GM12865 (cell line): Measurements from ENCODE around the gene CSF2.
"Not testable (repeated sequence)": the region's sequence is repeated elsewhere in the genome, so short reads cannot be mapped to it uniquely, and the experiment has no call there.

Source experiments
- DNase-seq: peaks from one replicate; pipeline ENCODE4 v3.0.0; 2010; ENCODE audit warnings: low read depth
- H3K4me3 ChIP-seq: 2 replicates; pipeline ENCODE4 v1.5.1; 2011; ENCODE audit warnings: mild to moderate bottlenecking, low read depth, low read length, control low read depth
- TF ChIP-seq, protein P1 (sequence below): IDR thresholded peaks from 2 replicates; pipeline ENCODE4 v1.5.1; 2011; ENCODE audit warnings: low read length, control low read depth, low read depth, inconsistent platforms; ENCODE audit not compliant: insufficient read depth; ENCODE audit errors: missing control alignments

CSF2 gene

DNA sequence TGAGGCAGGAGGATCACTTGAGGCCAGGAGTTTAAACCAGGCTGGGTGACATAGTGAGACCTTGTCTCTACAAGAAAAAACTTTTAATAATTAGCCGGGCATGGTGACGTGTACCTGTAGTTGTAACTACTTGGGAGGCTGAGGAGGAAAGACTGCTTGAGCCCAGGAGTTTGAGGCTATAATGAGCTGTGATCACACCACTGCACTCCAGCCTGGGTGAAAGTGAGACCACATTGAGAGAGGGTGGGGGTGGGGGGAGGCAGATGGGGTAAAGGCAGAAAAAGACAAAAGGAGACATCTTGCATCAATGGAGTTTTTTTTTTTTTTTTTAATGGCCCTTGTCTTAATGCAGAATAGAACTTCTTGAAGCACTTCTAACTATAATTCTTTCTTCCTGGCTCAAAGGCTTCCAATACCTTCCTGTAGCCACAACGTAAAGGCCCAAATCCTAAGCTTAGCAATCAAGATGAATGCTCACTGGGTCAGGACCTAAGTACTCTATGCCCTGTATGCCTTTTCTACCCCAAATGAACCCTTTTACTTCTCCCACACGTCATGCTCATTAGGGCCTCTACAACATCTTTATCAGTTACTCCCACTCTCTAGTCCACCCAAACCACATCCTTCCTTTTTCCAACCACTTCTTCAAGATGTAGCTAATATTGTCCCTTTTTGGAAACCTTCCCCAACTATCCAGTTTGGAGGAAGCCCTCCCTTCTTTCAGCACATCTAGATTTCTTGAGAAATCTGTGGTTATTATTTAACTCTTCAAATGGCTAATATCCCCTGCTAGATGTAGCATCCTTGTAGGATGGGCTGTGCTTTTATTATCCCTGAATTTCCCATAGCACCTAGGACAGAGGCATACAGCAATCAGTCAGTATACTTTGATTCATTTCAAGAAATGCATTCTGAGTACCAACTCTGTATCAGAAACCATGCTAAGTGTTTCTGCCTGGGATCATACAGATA, 40.8 kb downstream of the CSF2 start:
- no peak for DNase-seq

GRCh38 chr5:132115375-132115774, 41.8 kb downstream of the CSF2 start:
- DNase-seq = no peak
- no peak overlapping the region for H3K4me3 ChIP-seq
- TF ChIP-seq, protein P1, sequence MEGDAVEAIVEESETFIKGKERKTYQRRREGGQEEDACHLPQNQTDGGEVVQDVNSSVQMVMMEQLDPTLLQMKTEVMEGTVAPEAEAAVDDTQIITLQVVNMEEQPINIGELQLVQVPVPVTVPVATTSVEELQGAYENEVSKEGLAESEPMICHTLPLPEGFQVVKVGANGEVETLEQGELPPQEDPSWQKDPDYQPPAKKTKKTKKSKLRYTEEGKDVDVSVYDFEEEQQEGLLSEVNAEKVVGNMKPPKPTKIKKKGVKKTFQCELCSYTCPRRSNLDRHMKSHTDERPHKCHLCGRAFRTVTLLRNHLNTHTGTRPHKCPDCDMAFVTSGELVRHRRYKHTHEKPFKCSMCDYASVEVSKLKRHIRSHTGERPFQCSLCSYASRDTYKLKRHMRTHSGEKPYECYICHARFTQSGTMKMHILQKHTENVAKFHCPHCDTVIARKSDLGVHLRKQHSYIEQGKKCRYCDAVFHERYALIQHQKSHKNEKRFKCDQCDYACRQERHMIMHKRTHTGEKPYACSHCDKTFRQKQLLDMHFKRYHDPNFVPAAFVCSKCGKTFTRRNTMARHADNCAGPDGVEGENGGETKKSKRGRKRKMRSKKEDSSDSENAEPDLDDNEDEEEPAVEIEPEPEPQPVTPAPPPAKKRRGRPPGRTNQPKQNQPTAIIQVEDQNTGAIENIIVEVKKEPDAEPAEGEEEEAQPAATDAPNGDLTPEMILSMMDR = no peak

More for the DNA sequence above, 40.8 kb downstream of the CSF2 start:
- TF ChIP-seq, protein P1 = no peak
- H3K4me3 ChIP-seq = no peak overlapping the region

DNA sequence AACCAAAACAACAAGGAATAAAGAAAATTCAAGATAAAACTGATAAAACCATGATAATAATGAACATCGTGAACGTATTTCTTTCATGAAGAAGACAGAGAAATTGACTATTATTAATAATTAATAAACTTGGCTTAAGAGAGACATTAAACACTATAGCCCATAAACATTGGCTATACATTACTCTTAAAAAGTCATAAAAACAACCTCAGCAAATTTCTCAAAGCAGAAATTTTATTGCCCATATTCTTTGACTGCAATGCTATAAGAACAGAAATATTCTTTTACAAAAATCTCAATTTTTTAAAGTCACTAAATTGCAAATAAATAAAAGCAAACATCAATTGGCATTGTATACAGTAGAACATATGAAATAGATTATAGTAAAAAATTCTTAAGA, 42.5 kb downstream of the CSF2 start:
- TF ChIP-seq, protein P1 = no peak
- no peak for DNase-seq

DNA sequence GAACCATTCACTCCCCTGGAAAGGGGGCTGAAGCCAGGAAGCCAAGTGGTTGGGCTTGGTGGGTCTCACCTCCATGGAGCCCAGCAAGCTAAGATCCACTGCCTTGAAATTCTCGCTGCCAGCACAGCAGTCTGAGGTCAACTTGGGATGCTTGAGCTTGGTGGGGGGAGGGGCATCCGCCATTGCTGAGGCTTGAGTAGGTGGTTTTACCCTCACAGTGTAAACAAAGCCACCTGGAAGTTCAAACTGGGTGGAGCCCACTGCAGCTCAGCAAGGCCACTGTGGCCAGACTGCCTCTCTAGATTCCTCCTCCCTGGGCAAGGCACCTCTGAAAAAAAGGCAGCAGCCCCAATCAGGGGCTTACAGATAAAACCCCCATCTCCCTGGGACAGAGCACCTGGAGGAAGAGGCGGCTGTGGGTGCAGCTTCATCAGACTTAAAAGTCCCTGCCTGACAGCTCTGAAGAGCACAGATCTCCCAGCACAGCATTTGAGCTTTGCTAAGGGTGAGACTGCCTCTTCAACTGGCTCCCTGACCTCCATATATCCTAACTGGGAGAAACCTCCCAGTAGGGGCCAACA, 43.4 kb downstream of the CSF2 start:
- H3K4me3 ChIP-seq, DNase-seq: not testable (repeated sequence)

More for the DNA sequence above, 42.5 kb downstream of the CSF2 start:
- no peak overlapping the region for H3K4me3 ChIP-seq

GRCh38 chr5:132120717-132121116, 47.1 kb downstream of the CSF2 start:
- H3K4me3 ChIP-seq, DNase-seq: not testable (repeated sequence)

GRCh38 chr5:132122971-132123370, 49.4 kb downstream of the CSF2 start:
- not testable (repeated sequence) for H3K4me3 ChIP-seq, DNase-seq

GRCh38 chr5:132123578-132123977, 50.0 kb downstream of the CSF2 start:
- H3K4me3 ChIP-seq, DNase-seq: not testable (repeated sequence)
